Common myeloid progenitor, CD34-positive (primary cell): ENCODE results near the gene MEIS2.

Source experiments
- CTCF ChIA-PET: fragments of 350-600 bp; sonication (Branson Sonifier 250); formaldehyde crosslinking; loops from one replicate; lab custom pipeline; 2021; ENCODE audit warnings: antibody characterized with exemption; lab: Charles Lee
- POLR2A ChIA-PET: fragments of 350-600 bp; sonication (Branson Sonifier 250); formaldehyde crosslinking; loops from one replicate; lab custom pipeline; 2021; ENCODE audit warnings: antibody characterized with exemption; lab: Charles Lee
- DNase-seq, 3 donors: peaks; one replicate each; pipeline versions ENCODE4 v3.0.0 to v3.0.0-alpha.2; 2013
- H3K27ac ChIP-seq, 2 experiments: 1 replicate in 1 of 2; 2 replicates in 1 of 2; pipeline ENCODE4 v1.7.0; 2013; ENCODE audit warnings: inconsistent platforms in 2 of 2, low read length in 2 of 2, mild to moderate bottlenecking in 2 of 2, low read depth in 1 of 2, moderate library complexity in 1 of 2; ENCODE audit not compliant: severe bottlenecking in 2 of 2, insufficient read depth in 1 of 2, poor library complexity in 1 of 2
- H3K27me3 ChIP-seq, 5 experiments: replicated peaks in 2 of 5; 1 replicate in 3 of 5; 2 replicates in 2 of 5; pipeline versions ENCODE4 v1.6.1 to v1.7.0; 2013; ENCODE audit warnings: low read length in 4 of 5, mild to moderate bottlenecking in 2 of 5, moderate library complexity in 2 of 5, inconsistent platforms in 1 of 5; ENCODE audit not compliant: insufficient read depth in 5 of 5, control insufficient read depth in 4 of 5
- H3K36me3 ChIP-seq, 4 experiments: 1 replicate in 2 of 4; 2 replicates in 2 of 4; pipeline versions ENCODE4 v1.6.1 to v1.7.0; 2013; ENCODE audit warnings: low read length in 3 of 4, control low read depth in 1 of 4, mild to moderate bottlenecking in 1 of 4; ENCODE audit not compliant: control insufficient read depth in 4 of 4, insufficient read depth in 4 of 4
- H3K4me1 ChIP-seq, 4 experiments: 1 replicate in 3 of 4; 2 replicates in 1 of 4; pipeline versions ENCODE4 v1.6.1 to v1.7.1; 2013; ENCODE audit warnings: low read length in 3 of 4, mild to moderate bottlenecking in 3 of 4, control low read depth in 1 of 4, inconsistent platforms in 1 of 4, moderate library complexity in 1 of 4; ENCODE audit not compliant: control insufficient read depth in 4 of 4, insufficient read depth in 4 of 4; ENCODE audit errors: control extremely low read depth in 1 of 4
- H3K4me3 ChIP-seq, 7 experiments: 1 replicate in 4 of 7; 2 replicates in 3 of 7; pipeline versions ENCODE4 v1.5.1 to v1.7.0; 2013; ENCODE audit warnings: mild to moderate bottlenecking in 7 of 7, low read length in 6 of 7, moderate library complexity in 6 of 7, inconsistent platforms in 2 of 7, low read depth in 2 of 7, control low read depth in 1 of 7; ENCODE audit not compliant: insufficient read depth in 4 of 7, control insufficient read depth in 1 of 7; ENCODE audit errors: extremely low read depth in 1 of 7
- H3K9me3 ChIP-seq, 5 experiments: 1 replicate in 4 of 5; 2 replicates in 1 of 5; pipeline versions ENCODE4 v1.6.1 to v1.7.1; 2013; ENCODE audit warnings: low read length in 4 of 5, mild to moderate bottlenecking in 2 of 5, inconsistent platforms in 1 of 5, low read depth in 1 of 5, moderate library complexity in 1 of 5; ENCODE audit not compliant: control insufficient read depth in 4 of 5, insufficient read depth in 2 of 5; ENCODE audit errors: control extremely low read depth in 1 of 5
- WGBS: methylation state at CpG from one replicate; pipeline ENCODE4 v1.1.5; 2013; ENCODE audit not compliant: insufficient coverage; 5-methylcytosine and 5-hydroxymethylcytosine counted together

Gene MEIS2

GRCh38 chr15:37117030-37117429, 16.7 kb upstream of the MEIS2 start:
- DNase-seq: no peak
- H3K4me1 ChIP-seq: no peaks in the 10 kb centered on the region
- no peak overlapping the region for H3K4me3 ChIP-seq
- POLR2A ChIA-PET: no interaction called here
- CTCF ChIA-PET: no interaction called here
- H3K9me3 ChIP-seq: no peaks in the 10 kb centered on the region
- H3K27me3 ChIP-seq: peaks cover 16 to 84% (median 36%) of the 10 kb centered on the region in 5 experiments
- H3K36me3 ChIP-seq: no peaks in the 10 kb centered on the region
- no CpG with 5 or more reads among the region's 1 CpG for WGBS
- H3K27ac ChIP-seq: no peak overlapping the region

GRCh38 chr15:37115538-37115937, 15.2 kb upstream of the MEIS2 start:
- ChIA-PET POLR2A (no interaction called here), CTCF (no interaction called here)
- Histone ChIP-seq H3K27ac (no peak overlapping the region), H3K27me3 (peaks cover 25 to 87% (median 41%) of the 10 kb centered on the region in 5 experiments), H3K9me3 (peaks cover 0 to 2% (median 0%) of the 10 kb centered on the region in 5 experiments), H3K4me1 (peaks cover 0 to 6% (median 3%) of the 10 kb centered on the region in 4 experiments), H3K36me3 (no peaks in the 10 kb centered on the region), H3K4me3 (no peak overlapping the region)
- WGBS: no CpG with 5 or more reads among the region's 3 CpGs
- no peak for DNase-seq

- Histone ChIP-seq H3K27ac (no peak overlapping the region), H3K9me3 (peaks cover 0 to 2% (median 0%) of the 10 kb centered on the region in 5 experiments), H3K36me3 (no peaks in the 10 kb centered on the region), H3K27me3 (peaks cover 33 to 99% (median 60%) of the 10 kb centered on the region in 5 experiments), H3K4me3 (no peak overlapping the region), H3K4me1 (peaks cover 0 to 10% (median 4%) of the 10 kb centered on the region in 4 experiments)
- ChIA-PET POLR2A (no interaction called here), CTCF (interaction anchor here (0.6 to 1.9 kb wide), 4 partner anchors 8 to 21 kb away, joined by 3 to 4 read pairs (median 4); partner anchors contain the start of gene MEIS2)
- no peak for DNase-seq
- 83% methylated on average over 3 of the region's 5 CpGs for WGBS
Observed at GRCh38 chr15:37112971-37113670, 12.8 kb upstream of the MEIS2 start.

DNA sequence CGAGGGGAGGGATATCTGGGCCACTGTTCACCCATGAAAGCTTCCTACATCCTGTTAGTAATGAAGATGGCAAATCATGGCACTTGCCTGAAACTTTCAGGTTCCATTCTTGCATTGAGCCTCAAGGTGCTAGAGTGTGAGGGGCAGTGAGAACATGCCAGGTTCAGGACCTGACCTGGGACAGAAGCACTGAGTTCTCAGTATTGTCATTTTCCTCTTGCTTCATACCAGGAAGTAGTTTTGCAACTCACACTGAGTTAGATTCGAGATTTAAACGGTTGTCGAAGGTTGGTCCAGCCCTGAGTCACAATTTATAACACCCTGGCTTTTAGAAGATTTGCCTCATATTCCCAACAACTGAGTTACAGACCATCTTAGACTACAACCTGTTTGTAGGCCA, 11.8 kb upstream of the MEIS2 start:
- peaks cover 0 to 2% (median 0%) of the 10 kb centered on the region in 5 experiments for H3K9me3 ChIP-seq
- H3K27ac ChIP-seq: no peak overlapping the region
- no peak overlapping the region for H3K4me3 ChIP-seq
- DNase-seq: no peak
- ChIA-PET POLR2A (no interaction called here), CTCF (interaction anchor here (2.0 kb wide), 1 partner anchor 16 kb away, joined by 6 read pairs; no protein-coding TSS in a partner anchor)
- WGBS: no CpG with 5 or more reads among the region's 4 CpGs
- peaks cover 39 to 100% (median 69%) of the 10 kb centered on the region in 5 experiments for H3K27me3 ChIP-seq
- H3K36me3 ChIP-seq: no peaks in the 10 kb centered on the region
- H3K4me1 ChIP-seq: peaks cover 0 to 10% (median 4%) of the 10 kb centered on the region in 4 experiments

DNA sequence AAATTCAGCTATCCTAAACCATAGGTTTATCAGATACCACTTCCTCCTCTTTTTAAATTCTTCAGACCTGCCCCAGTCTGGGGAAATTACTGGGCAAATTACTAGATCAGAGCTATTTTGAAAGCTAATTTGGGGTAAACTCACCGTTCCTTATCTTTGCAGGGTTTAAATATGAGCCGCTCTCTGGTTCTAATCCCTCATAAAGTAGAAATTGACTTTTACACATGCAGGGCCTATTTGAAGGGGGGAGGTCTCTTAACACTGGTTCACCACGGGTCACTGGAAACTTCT, 11.0 kb upstream of the MEIS2 start:
- WGBS: 47% methylated on average over 2 of the region's 3 CpGs
- no peak for DNase-seq
- H3K27me3 ChIP-seq: peaks cover 39 to 99% (median 71%) of the 10 kb centered on the region in 5 experiments
- H3K27ac ChIP-seq: no peak overlapping the region
- H3K4me1 ChIP-seq: peaks cover 0 to 10% (median 4%) of the 10 kb centered on the region in 4 experiments
- ChIA-PET CTCF (interaction anchor here (0.7 to 2.0 kb wide), 5 partner anchors 10 to 237 kb away, joined by 3 to 6 read pairs (median 3); no protein-coding TSS in a partner anchor), POLR2A (no interaction called here)
- peaks cover 0 to 2% (median 0%) of the 10 kb centered on the region in 5 experiments for H3K9me3 ChIP-seq
- no peak overlapping the region for H3K4me3 ChIP-seq
- no peaks in the 10 kb centered on the region for H3K36me3 ChIP-seq

- whole genome bisulfite sequencing: 2% methylated on average over 6 of the region's 27 CpGs
- Histone ChIP-seq H3K36me3 (no peaks in the 10 kb centered on the region), H3K4me1 (peaks cover 0 to 10% (median 4%) of the 10 kb centered on the region in 4 experiments), H3K27me3 (peaks cover 45 to 98% (median 80%) of the 10 kb centered on the region in 5 experiments), H3K27ac (no peak overlapping the region), H3K4me3 (peak overlapping the region in 2 of 7 experiments; percentile 19 to 50), H3K9me3 (peaks cover 0 to 2% (median 0%) of the 10 kb centered on the region in 5 experiments)
- ChIA-PET POLR2A (no interaction called here), CTCF (interaction anchor here (1.0 to 2.0 kb wide), 6 partner anchors 11 to 1355 kb away, joined by 3 to 6 read pairs (median 4); no protein-coding TSS in a partner anchor)
- DNase-seq: peak in 2 of 3 donors; percentile 52 to 53
Observed at GRCh38 chr15:37109872-37110572, 9.7 kb upstream of the MEIS2 start.
